Keratinocyte (primary cell): ENCODE data around the gene CTXN1.

Experiments used
- CTCF ChIP-seq, 3 experiments: IDR thresholded peaks in 1 of 3; conservative IDR thresholded peaks in 1 of 3; optimal IDR thresholded peaks in 1 of 3; 2 replicates in 2 of 3; 3 replicates in 1 of 3; pipeline versions ENCODE3 to v1.5.1; 2011; ENCODE audit warnings: low read length in 3 of 3, mild to moderate bottlenecking in 3 of 3, moderate library complexity in 2 of 3, control low read depth in 1 of 3, inconsistent platforms in 1 of 3; ENCODE audit not compliant: insufficient read depth in 2 of 3; ENCODE audit errors: extremely low read depth in 1 of 3
- EZH2 ChIP-seq: IDR thresholded peaks from one replicate; pipeline ENCODE4 v1.6.1; 2012; ENCODE audit warnings: inconsistent platforms, mild to moderate bottlenecking, low read length, moderate library complexity

GRCh38 chr19:7932276-7932929 lies 6.5 kb upstream of the CTXN1 start:
- no peak for TF ChIP-seq CTCF (optimal IDR thresholded peaks at IDR 0.05 in 1 of 3, IDR thresholded peaks at IDR 0.05 in 1 of 3, conservative IDR thresholded peaks at IDR 0.05 in 1 of 3; ENCODE audit: extremely low read depth in 1 of 3, insufficient read depth in 2 of 3, low read length in 3 of 3)
- TF ChIP-seq EZH2, result no peak
